ENCODE measurements around the gene XDH.
A peak's percentile ranks its signal among the peaks of the same experiment; 100 is the strongest.

XDH gene

DNA sequence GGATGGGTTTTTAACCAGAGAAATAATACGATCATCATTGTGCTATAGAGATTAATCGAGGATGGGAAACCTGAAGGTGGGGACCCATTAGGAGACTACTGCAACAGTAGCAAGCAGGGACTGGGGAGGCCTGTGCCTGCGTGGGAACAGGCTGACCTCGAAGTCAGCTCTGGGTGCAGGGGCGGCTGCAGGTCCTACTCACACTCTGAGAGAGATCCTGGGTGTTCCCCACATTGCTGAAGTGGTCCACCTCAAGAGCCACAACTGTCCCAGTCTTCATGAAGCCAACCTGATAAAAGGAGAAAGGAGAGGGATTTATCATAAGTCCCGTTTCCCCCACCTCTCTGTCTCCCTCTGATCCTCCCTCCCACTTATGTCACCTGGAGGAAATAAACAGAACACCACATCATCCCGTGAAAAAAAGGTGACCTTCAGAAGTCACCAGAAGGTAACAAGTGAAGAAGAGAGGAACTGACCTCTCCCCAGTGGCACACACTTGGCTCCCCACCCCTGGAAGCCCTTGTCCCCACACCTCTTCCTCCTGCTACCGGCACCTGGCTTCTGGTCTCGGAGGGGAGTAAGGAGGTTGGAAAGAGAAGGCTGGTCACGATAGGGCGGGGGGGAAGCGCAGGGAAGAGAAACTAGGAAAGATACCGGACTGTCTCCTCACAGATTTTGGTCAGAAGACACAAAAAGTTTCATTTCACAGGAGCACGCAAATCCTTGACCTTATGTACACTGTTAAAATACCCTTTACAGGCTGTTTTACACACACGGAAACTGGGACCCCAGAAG is 50.4 kb downstream of the XDH start:
- no peak for DNase-seq

DNA sequence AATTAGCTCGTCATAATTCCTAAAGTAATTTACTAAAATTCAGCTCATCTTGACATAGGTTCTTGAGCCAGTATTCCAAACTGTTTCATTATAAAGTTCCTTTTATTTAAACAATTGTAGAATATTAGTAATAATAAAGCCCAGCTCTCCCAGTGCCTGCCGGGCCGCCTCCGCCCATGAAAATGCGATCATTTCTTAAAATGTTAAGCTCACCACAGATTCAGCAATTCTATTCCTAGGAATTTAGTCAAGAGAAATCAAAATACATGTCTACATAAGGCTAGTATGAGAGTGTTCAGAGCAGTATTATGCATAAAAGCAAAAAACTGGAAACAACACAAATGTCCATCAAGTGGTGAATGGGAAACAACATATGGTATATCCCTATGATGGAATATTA is 52.0 kb downstream of the XDH start:
- no peak for DNase-seq

DNA sequence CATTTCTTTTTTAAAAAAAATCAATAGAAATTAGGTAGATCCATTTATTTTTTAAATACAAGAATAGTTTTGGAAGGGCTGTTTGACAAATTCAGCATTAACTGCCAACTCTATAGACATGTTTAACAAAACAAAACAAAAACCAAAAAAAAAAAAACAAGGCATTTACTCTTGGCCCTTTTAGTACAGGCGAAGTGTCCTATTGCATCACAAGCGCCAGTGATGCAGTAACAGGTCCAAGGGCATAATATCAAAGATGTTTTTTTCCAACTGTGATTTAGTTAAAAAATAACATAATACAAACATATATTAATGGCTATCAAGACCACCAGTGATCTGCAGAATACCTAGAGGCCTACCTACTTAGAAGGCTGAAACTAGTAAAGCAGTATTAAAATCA is 55.3 kb downstream of the XDH start:
- DNase-seq = no peak

DNA sequence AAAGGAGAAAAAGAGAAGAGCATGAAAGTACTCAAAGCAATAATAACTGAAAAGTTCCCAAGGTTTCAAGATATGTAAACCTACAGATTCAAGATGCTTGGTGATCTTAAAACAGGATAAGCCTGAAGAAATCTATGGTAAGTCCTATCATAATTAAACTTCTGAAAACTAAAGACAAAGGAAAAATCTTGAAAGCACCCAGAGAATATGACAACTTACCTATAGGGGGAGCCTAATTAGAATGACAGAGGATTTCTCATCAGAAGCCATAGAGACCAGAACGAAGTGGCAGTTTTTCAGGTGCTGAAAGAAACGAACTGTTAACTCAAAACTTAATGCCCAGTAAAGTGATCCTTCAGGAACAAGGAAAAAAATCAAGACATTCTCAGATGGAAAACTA is 59.7 kb downstream of the XDH start:
- no peak for DNase-seq

DNA sequence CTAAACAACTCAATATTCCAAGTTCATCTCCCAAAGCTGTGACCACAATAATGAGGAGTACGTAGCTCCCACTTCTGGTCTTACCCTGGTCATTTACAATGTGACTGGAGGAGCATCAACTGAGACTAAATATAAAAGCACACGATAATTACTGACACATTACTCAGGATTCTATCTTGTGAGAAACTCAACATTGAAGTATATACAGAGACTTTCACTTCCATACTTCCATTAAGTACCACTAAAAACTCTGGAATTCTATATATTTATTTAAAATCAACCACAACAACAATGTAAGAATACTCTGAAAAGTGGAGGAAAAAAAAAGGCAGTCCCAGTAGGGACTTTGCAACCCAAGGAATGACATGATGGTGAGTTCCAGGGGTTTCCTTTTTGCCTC is 61.4 kb downstream of the XDH start:
- no peak for DNase-seq

DNA sequence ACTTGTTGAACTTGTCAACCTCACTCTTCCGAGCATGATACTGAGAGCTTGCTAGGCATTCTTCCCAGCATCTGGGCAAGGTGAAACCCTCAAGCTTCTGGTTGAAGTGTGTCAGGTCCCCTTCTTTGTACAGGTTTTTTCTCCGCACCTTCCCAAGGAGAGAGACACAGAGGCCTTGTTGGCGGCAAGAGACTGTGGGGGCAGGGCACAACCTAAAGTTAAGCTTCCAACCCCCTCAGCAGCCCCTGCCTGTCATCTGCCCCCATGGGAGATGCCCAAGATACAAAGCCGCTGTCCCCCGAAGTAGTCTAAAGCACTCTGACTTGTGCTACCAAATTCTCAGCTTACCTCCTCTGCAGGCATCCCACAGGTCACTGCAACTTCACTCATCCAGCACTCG is 64.9 kb downstream of the XDH start:
- no peak for DNase-seq

DNA sequence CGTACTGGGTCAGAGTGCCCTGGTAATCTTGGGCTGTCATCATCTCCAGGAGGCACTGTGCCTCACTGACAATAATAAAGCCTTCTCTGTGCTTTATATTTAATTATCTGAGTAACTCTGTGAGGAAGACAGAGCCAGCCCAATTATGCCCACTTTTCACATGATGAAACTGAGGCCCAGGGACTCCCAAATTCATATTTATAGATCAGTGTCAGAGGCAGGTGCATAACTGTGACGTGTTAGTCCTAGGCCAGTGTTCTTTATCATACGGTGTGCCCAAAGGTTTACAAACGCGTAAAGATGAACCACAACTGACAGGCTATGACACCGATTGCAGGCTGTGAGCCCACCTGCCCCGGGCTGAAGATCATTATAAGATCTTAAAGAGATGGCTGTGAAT is 65.4 kb downstream of the XDH start:
- no peak for DNase-seq

DNA sequence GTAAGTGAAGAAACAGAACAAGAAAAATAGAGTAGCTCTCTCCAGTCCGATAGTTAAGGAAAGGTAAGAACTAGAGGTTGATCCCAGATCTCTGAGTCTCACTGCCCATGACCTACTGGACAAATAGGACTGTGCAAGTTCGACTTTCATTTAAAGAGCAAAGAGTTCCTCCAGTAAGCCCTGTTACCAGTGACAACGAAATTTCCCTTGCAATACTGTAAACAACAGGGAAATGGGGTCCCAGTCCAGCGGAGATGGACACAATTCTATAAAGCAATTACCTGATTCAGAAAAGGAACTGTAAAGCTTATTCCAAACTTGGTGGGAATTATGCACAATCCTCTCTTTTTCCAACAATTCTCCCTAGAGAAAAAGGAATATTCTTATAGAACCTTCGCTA is 65.9 kb downstream of the XDH start:
- no peak for DNase-seq

- DNase-seq = no peak
These were observed 66.8 kb downstream of the XDH start for GRCh38 chr2:31347750-31348149.

GRCh38 chr2:31347319-31347718 is 67.2 kb downstream of the XDH start:
- no peak for DNase-seq

DNA sequence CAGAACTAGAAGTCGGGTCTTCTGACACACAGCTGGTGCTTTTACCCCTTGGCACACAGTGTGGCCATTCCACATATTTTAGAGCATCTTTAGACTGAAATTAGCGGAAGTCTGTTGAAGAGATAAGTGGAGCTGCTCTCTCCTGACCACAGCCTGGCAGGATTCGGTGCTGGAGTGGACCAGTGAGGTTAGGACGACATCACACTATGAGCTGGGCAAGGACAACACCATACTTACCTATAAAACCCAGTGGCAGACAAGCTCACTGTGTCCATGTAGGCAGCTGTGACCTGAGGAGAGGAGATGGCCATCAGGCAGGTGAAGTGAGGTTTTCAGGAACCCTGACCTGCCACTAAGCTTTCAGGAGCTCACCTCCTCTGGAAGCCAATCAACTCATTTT is 70.1 kb downstream of the XDH start:
- DNase-seq = no peak

- no peak for DNase-seq
These were observed 73.2 kb downstream of the XDH start for GRCh38 chr2:31341351-31341750.

DNA sequence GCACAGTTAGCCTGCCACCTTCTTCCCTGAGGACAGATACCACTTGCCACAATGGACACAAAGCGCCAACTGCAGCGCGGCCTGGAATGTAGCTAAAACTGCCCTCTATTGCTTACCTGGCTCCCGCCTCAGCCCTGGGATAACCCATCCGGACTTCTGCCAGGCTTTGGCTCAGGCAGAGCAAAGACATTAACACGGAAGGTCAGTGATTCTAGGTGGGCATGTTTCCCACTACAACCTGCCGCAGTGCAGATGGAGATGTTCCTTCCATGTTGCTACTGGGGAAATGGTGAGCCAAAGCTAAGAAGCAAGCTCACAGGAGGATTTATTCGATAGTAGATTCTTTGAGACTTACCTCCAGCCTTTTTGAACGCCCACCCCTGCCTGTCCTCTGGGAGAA is 74.8 kb downstream of the XDH start:
- no peak for DNase-seq

DNA sequence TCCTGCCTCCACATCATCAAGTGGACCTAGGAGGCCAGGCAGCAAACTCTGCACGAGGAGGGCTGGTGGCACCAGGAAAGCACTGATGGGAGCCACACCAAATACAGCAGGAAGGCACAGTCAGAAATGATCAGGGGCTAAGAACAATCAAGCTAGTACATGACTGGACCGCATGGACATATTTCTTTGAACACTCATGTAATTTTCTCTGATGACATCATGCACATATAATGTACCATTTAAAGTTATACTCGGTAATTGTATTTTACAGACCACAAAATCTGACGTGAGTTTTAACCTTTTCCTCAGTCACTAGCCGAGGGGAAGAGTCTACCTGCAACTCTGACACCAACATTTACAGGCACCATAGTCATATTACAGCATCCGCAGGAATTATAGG is 76.7 kb downstream of the XDH start:
- DNase-seq = peak; percentile 84

DNA sequence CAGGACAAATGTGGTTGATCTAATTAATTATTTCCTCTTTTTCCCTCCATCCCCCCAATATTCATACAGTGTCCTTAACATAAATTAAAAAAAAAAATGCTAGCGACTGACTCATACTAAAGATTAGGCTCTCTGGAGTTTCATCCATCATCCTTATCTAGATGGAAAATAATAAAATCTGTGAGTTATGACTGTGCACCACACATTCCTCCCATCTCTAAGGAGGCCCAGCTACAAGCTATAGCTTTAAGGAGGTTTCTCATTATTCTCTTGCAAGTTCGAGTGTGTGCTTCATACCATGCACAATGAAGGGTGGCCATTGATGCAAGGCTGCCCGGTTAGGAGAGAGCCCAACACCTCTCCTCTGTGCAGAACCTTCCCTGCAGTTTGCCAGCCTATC is 77.3 kb downstream of the XDH start:
- peak; percentile 80 for DNase-seq

- peak; percentile 76 for DNase-seq
These were observed 78.5 kb downstream of the XDH start for GRCh38 chr2:31335921-31336585.

- DNase-seq = no peak
These were observed 80.1 kb downstream of the XDH start for GRCh38 chr2:31334311-31335026.

GRCh38 chr2:31333527-31334183 is 80.9 kb downstream of the XDH start:
- peak; percentile 58 for DNase-seq

DNA sequence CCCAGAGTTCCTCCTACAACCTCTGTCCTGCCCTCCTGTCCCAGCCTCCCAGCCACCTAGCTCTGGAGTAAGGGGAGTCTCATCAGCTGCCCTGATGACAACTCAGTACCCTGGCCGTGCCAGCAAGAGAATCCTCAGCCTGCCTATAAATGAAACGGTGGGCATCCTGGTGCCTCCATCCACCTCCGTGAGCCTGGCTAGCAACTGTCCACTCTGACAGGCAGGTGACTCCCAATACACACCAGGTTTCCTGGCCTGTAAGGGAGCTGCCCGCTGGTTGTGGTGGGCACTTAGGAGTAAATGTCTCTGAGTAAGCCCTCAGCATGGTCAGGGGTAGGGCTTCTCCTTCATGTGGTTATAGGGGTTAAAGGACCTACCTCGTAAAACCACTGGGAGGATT is 81.5 kb downstream of the XDH start:
- DNase-seq = no peak

GRCh38 chr2:31332521-31332920 is 82.0 kb downstream of the XDH start:
- no peak for DNase-seq

GRCh38 chr2:31331156-31331555 is 83.4 kb downstream of the XDH start:
- DNase-seq = no peak

DNA sequence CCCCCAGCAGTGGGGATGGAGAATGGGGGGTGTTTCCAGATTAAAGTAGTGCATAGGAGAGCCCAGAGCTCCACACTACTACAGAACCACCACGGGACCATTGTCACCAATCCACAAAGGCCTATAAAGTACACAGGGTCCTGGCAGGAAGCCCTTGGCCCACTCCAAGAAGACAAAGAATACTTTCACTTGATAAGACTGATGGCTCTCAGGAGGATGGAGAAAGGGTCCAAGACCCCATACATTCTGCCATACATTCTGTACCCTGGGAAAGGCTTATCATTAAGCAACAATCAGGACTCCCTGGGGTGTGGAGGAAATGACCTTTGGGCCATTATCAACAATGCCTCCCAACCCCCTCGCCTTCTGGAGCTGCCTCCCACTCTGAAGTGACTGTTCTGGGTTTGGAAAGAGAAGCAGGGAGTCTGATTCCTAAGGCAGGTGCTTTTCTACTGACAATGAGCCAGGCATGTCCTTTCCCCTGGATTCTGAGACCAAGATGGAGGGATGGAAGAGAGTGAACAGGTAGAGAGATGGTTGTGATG is 85.4 kb downstream of the XDH start:
- no peak for DNase-seq

- DNase-seq = no peak
These were observed 86.5 kb downstream of the XDH start for GRCh38 chr2:31328026-31328425.

Data from NCI-H226 (cell line).